ENCODE results near the gene F2R.

DNA sequence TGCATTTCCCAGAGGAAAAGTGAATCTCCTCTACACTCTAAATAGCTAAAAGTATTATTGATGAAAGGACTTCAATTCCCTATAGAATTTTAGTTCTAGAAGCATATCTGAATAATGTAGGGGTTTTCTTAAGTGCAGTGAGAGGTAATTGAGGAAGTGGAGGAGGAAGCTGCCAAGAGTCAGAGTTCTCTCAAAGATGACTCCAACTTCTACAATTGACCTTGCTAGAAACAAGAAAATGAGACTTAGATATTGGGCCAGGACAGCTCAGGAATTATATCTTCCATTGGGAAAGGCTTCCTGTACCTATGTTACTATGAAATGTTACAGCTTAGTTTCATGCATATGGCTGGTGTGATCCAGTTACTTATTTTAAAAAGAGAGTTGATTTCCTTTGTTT, 10.4 kb upstream of the F2R start:
- TF ChIP-seq, protein P1, sequence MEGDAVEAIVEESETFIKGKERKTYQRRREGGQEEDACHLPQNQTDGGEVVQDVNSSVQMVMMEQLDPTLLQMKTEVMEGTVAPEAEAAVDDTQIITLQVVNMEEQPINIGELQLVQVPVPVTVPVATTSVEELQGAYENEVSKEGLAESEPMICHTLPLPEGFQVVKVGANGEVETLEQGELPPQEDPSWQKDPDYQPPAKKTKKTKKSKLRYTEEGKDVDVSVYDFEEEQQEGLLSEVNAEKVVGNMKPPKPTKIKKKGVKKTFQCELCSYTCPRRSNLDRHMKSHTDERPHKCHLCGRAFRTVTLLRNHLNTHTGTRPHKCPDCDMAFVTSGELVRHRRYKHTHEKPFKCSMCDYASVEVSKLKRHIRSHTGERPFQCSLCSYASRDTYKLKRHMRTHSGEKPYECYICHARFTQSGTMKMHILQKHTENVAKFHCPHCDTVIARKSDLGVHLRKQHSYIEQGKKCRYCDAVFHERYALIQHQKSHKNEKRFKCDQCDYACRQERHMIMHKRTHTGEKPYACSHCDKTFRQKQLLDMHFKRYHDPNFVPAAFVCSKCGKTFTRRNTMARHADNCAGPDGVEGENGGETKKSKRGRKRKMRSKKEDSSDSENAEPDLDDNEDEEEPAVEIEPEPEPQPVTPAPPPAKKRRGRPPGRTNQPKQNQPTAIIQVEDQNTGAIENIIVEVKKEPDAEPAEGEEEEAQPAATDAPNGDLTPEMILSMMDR (IDR thresholded peaks at IDR 0.05 in 8 of 11, conservative IDR thresholded peaks at IDR 0.05 in 3 of 11): no peak
- no peak for TF ChIP-seq POLR2AphosphoS5 (IDR thresholded peaks at IDR 0.05)
